Femur (tissue), 1 donor: ENCODE measurements around the gene TCP11X2.
A peak's percentile ranks its signal among the peaks of the same experiment; 100 is the strongest.
"Not testable (repeated sequence)": the region's sequence is repeated elsewhere in the genome, so short reads cannot be mapped to it uniquely, and the experiment has no call there.

ENCODE experiments used
- DNase-seq: peaks from one replicate; pipeline ENCODE4 v3.0.0-alpha.2; 2017

TCP11X2 gene

DNA sequence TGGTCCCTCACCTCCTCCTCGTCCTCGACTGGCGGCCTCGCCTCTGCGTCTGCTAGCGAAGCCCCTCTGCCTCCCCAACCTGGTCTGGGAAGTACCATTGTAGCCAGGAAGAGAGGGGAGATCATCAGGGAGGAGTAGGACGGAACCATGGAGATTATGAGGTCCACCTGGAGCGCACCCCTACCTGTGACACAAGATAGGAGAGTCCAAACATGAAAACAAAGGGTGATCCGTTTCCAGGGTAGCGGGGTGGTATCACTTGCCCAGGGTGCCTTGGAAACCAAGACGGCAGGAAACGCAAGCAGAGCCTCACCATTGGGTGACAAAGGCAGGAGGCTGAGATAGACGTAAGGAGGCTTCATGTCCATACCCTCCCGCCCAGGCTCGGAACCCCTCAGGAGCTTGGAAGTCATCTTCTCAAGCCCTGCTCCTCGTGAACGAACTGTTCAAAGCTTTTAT is at the start of gene TCP11X2:
TCP11X2 (minus strand) TSS at position 51 of the 459 bp plus-strand sequence.
- not testable (repeated sequence) for DNase-seq

DNA sequence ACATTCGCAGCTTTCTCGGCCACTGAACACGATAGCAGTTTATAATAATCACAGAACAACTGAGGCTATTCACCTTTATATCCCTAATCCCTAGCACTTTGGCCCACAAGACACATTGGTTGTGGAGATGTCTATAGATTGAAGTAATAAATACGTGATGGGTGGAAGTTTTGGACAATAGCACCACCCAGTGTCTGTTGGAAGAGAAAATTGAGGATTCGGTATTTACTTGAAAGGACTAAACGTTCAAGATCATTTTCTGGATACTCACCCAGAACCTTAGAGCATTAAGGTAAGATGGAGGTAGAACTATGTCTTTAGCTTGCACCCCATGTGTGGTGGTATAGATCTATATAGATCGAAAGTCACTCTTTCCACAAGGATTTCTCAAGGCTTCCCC is 45.7 kb upstream of the TCP11X2 start:
- DNase-seq, result no peak

DNA sequence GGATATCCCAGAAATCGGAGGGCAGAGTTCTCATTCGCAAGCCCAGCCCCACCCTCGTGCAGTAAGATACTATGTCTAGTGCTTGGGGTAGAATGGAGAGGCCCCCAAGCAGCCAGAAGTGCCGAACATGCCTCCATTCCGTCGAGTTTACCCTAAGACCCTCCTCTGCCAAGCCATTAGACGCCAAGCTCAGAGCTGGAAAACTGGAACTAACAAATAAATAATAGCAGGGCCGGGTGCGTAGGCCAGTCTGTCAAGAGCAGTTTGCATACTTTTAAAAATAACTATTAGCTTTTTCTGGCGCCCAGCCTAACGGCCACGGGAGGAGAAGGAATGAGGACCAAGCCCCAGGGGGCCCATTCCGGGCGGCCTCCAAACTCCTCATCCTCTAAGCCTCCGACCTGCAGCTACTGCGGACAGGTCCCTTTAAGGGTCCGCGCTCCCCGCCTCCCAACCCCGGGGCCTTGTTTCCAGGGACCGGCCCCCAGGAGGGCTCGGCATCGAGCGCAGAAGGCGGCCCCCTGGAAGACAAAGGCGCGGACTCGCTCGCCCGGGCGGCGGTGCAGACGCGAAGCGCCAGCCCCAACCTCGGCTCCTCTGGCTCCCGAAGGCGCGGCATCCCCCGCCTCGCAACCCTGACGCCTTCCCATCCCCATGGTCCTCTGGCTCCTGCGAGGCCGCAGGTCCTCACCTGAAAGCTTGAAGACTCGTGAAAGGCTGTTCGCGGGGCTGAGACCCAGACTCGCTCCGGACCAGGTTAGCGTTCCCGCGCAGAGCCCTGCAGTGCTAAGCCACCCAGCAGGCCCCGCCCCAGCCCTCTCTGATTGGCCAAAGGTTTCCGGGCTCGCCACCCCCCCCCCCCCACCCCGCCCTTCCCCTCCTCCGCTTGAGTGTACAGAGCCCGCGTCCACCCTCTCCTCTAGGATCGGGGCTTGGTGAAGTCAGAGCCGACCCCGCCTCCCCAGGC is 44.6 kb upstream of the TCP11X2 start, which contains the start of gene TMSB15A:
TMSB15A (minus strand) TSS at position 765 of the 967 bp plus-strand sequence.
- DNase-seq, result peak; percentile 87

DNA sequence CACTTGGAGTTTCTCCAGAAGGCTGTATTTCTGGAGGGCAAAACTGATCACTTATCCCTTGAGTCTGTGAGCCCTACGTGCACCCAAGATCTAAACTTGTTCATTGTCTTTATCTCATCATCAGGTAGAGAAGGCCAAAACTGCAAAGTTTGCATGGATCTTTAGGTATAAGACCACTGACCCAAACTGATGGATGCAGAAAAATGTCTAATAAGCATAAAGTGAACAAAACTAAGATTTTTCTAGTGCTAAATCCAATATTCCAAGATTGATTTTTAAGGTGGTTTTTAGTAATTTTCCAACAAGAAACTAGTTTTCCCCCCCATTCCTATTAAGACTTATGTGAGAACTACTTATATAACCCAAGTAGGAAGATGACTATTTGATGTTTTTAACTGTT is 42.9 kb upstream of the TCP11X2 start:
- DNase-seq, result no peak

DNA sequence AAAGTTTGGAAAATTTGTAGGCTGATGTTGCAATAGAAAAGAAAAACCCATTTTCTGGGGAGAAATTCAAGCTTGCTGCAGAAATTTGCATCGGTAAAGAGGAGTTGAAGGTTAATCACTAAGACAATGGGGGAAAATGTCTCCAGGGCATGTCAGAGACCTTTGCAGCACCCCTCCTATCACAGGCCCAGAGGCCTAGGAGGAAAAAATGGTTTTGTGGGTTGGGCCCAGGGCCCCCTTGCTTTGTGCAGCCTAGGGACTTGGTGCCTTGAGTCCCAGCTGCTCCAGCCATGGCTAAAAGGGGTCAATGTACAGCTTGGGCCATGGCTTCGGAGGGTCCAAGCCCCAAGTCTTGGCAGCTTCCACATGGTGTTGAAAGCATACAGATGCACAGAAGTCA is 27.1 kb upstream of the TCP11X2 start:
- no peak for DNase-seq

DNA sequence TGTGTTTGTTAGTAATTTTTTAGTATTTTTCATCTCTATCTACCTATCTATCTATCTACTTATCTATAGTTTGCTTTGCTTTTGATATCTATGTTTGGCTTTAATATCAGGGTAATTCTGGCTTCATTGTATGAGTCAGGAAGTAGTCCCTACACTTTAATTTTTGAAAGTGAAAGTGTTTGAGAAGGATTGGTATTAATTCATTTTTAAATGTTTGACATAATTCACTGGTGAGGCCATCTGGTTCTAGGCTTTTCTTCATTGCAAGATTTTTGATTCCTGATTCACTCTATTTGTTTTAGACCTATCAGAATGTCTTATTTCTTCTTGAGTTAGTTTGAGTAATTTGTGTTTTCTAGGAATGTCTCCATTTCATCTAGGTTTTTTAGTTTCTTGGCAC is 20.2 kb upstream of the TCP11X2 start:
- DNase-seq, result no peak

DNA sequence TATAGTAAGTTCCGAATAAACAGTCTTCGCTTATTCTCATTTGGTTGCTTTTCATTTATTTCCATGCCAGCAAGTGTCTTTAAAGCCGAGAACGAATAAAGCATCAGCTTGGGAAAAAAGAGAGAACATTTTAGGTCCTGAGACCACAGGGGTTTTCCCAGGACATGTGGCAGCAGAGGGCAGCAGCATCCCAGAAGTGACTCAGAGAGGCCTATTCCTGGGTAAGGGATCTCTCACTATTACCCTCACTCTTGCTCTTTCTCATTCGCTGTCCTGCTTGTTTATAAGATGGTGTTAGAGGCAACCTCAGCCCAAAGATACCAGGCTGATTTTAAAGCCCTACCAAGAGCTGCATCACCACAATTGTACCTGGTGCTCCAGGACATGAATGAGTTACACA is 7.2 kb upstream of the TCP11X2 start:
- not testable (repeated sequence) for DNase-seq

DNA sequence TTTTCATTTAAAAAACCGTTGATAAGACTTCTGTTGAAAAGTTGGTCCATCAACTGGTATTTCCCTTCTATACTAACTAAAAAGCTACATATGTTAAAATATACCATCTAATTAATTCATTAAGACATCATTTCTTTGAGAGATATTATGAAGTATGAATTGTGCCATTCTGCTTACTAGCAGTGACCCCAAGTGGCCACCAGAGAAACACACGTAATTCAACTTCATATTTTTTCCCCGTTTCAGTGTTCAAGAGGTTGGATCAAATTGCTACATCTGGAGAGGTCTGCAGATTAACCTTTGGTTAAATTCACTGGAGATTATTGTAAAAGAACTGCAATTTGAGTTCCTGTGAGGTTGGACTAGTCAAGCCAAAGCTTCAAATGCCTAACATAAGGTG is 1.4 kb downstream of the TCP11X2 start:
- not testable (repeated sequence) for DNase-seq

DNA sequence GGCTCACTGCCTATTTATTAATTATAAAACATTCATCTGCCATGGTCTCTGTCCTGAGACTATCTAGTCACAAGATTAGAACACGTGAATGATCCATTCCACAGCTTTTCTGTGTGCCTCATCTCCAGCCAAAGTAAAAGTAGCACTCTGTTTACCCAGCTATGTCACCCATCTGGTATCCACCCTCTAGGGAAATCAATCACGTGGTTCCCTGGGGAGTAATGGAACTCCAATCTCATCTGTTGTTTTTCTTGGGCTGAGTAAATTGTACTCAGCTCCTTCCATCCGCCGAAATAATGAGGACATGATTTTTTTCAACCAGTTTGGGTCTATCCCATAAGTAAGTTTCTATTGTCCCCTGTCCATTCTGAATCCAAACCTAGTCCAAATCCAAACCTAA is 13.0 kb downstream of the TCP11X2 start:
- DNase-seq, result not testable (repeated sequence)

DNA sequence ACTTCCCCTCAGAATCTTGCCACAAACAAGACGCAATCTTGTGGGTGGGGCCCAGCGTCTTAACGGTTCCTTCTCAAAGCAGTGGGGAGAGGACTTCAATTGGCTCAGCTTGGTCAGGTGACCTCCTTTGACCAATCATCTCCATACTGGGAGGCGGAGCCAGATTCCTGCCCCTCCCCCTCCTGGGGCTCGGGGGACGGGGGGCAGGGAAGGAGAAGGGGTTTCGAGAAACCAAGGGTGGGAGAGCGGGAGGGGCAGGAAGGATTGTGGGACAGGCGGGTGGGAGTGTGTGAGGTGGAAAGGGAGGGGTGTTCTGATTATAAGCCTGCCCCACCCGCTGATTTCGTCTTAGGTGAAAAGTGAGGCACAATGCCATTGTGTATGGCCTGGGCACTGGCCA is 31.7 kb downstream of the TCP11X2 start, which contains the start of gene NXF2B:
NXF2B (minus strand) TSS at position 101 of the 400 bp plus-strand sequence. CDS start 59,972 bp downstream, outside the sequence.
- not testable (repeated sequence) for DNase-seq

DNA sequence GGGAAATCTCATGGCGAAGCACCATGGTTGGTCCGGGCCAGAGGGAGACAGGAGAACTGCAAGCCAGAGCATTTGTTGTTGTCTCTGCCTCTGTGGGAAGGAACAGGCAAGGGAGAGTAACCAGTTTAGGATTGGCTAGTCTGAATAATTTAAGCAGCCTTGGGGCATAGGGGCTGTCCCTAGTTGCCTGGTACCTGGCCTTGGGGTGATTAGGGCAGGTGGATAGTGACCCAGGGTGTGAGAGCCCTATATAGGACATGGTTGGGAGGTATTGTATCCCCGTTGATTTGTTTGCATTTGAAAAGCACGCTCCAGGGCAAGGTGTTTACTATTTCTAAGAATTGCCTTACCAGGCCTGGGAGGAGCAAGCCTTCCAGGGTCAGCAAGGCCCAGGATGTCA is 57.1 kb downstream of the TCP11X2 start:
- not testable (repeated sequence) for DNase-seq
